Measurements from ENCODE around the gene SLC39A11.

The SLC39A11 gene

GRCh38 chr17:72671016-72671415, 421.5 kb downstream of the SLC39A11 start:
- no peak for DNase-seq

GRCh38 chr17:72667096-72668063, 425.1 kb downstream of the SLC39A11 start:
- no peak for DNase-seq

- no peak for DNase-seq
These were observed 426.3 kb downstream of the SLC39A11 start for GRCh38 chr17:72665852-72666851.

GRCh38 chr17:72662827-72663190, 429.7 kb downstream of the SLC39A11 start:
- DNase-seq, result no peak

GRCh38 chr17:72661945-72662826, 430.3 kb downstream of the SLC39A11 start:
- DNase-seq, result no peak

- no peak for DNase-seq
These were observed 431.2 kb downstream of the SLC39A11 start for GRCh38 chr17:72661116-72661944.

- no peak for DNase-seq
These were observed 432.0 kb downstream of the SLC39A11 start for GRCh38 chr17:72660274-72661115.

GRCh38 chr17:72659811-72660210, 432.7 kb downstream of the SLC39A11 start:
- no peak for DNase-seq

GRCh38 chr17:72658675-72659074, 433.8 kb downstream of the SLC39A11 start:
- DNase-seq, result no peak

GRCh38 chr17:72657467-72658317, 434.8 kb downstream of the SLC39A11 start:
- DNase-seq, result no peak

- DNase-seq, result no peak
These were observed 436.2 kb downstream of the SLC39A11 start for GRCh38 chr17:72656130-72656763.

- DNase-seq, result no peak
These were observed 437.8 kb downstream of the SLC39A11 start for GRCh38 chr17:72654706-72655105.

GRCh38 chr17:72651988-72652387, 440.5 kb downstream of the SLC39A11 start:
- DNase-seq, result no peak

GRCh38 chr17:72648702-72649101, 443.8 kb downstream of the SLC39A11 start:
- no peak for DNase-seq

- no peak for DNase-seq
These were observed 446.3 kb downstream of the SLC39A11 start for GRCh38 chr17:72646176-72646575.

- no peak for DNase-seq
These were observed 448.0 kb downstream of the SLC39A11 start for GRCh38 chr17:72644492-72644891.

- DNase-seq, result no peak
These were observed 448.8 kb downstream of the SLC39A11 start for GRCh38 chr17:72643575-72644216.

GRCh38 chr17:72642720-72643119, 449.8 kb downstream of the SLC39A11 start:
- DNase-seq, result no peak
